Esophagus squamous epithelium (tissue), 4 donors: Measurements from ENCODE around the gene PTPRM.

Source experiments
- CTCF ChIP-seq, 6 experiments: fragments of 450-650 bp in 4 of 6; fragments of 200-600 bp in 2 of 6; sonication (generic) in 2 of 6; IDR thresholded peaks; one replicate each; pipeline ENCODE4 v1.5.1; 2016 to 2019; ENCODE audit warnings: antibody characterized with exemption in 6 of 6, mild to moderate bottlenecking in 4 of 6, moderate library complexity in 4 of 6
- POLR2A ChIP-seq, 4 donors: fragments of 450-650 bp; IDR thresholded peaks; one replicate each; pipeline ENCODE4 v1.6.1; 2017; ENCODE audit warnings: antibody characterized with exemption in 4 of 4, mild to moderate bottlenecking in 4 of 4, moderate library complexity in 3 of 4

GRCh38 chr18:8424917-8425725, 858.0 kb downstream of the PTPRM start:
- TF ChIP-seq CTCF (IDR thresholded peaks at IDR 0.05) (no peak), POLR2A (IDR thresholded peaks at IDR 0.05) (no peak)
